G401.6 (cell line): ENCODE data around the gene ST8SIA4.

Source experiments
- FAIRE-seq: peaks from 2 replicates; lab custom pipeline; 2012; peaks lifted over from hg19 to GRCh38; lab: Jason Lieb, UNC

Gene ST8SIA4

GRCh38 chr5:100779669-100780375 lies 123.3 kb downstream of the ST8SIA4 start:
- FAIRE-seq, result no peak

GRCh38 chr5:100777680-100778300 lies 125.3 kb downstream of the ST8SIA4 start:
- FAIRE-seq, result no peak

- no peak for FAIRE-seq
These were observed 127.6 kb downstream of the ST8SIA4 start for GRCh38 chr5:100775533-100775855.

GRCh38 chr5:100772548-100772947 lies 130.5 kb downstream of the ST8SIA4 start:
- FAIRE-seq, result no peak

- no peak for FAIRE-seq
These were observed 131.1 kb downstream of the ST8SIA4 start for GRCh38 chr5:100772006-100772405.

- no peak for FAIRE-seq
These were observed 131.9 kb downstream of the ST8SIA4 start for GRCh38 chr5:100771181-100771580.

- no peak for FAIRE-seq
These were observed 134.9 kb downstream of the ST8SIA4 start for GRCh38 chr5:100768221-100768620.

GRCh38 chr5:100762995-100763394 lies 140.1 kb downstream of the ST8SIA4 start:
- FAIRE-seq, result no peak

GRCh38 chr5:100762108-100762507 lies 141.0 kb downstream of the ST8SIA4 start:
- FAIRE-seq, result no peak

- FAIRE-seq, result no peak
These were observed 141.9 kb downstream of the ST8SIA4 start for GRCh38 chr5:100761192-100761591.

GRCh38 chr5:100760688-100761087 lies 142.4 kb downstream of the ST8SIA4 start:
- FAIRE-seq, result no peak

GRCh38 chr5:100758780-100759179 lies 144.3 kb downstream of the ST8SIA4 start:
- no peak for FAIRE-seq

- no peak for FAIRE-seq
These were observed 144.8 kb downstream of the ST8SIA4 start for GRCh38 chr5:100758306-100758705.

- no peak for FAIRE-seq
These were observed 145.5 kb downstream of the ST8SIA4 start for GRCh38 chr5:100757618-100758017.
